A673 (cell line): ENCODE results near the gene SEMA4C. TPM values are rescaled to one million over a fixed set of nuclear protein-coding genes. Genes with fewer than 3 reads are reported as not detected.

Source experiments
- Bru-seq: library from RNA; stranded (reverse); fragments of 400-500 nt; gene quantifications from one replicate; lab custom pipeline; 2021; lab: Mats Ljungman, UMichigan
- BruChase-seq, 2 experiments: library from RNA; stranded (reverse); fragments of 400-500 nt; gene quantifications; one replicate each; lab custom pipeline; 2021; lab: Mats Ljungman, UMichigan
- BruUV-seq: library from RNA; stranded (reverse); fragments of 400-500 nt; replicated peaks from 2 replicates; lab custom pipeline; 2021; lab: Mats Ljungman, UMichigan
- CTCF ChIA-PET: fragments of 300-600 bp; sonication (Branson Sonifier 250); formaldehyde crosslinking; loops from one replicate; lab custom pipeline; 2022; ENCODE audit warnings: antibody characterized with exemption; lab: Charles Lee
- POLR2A ChIA-PET: fragments of 300-600 bp; sonication (Branson Sonifier 250); formaldehyde crosslinking; loops from one replicate; lab custom pipeline; 2022; ENCODE audit warnings: antibody characterized with exemption; ENCODE audit not compliant: low non-redundant PET; lab: Charles Lee
- DNase-seq: peaks from one replicate; pipeline ENCODE4 v3.0.0-alpha.2; 2015; ENCODE audit warnings: low spot score
- H3K27ac ChIP-seq: fragments of 200-600 bp; sonication (generic); 2 replicates; pipeline ENCODE4 v1.5.1; 2016; ENCODE audit warnings: mixed run types, low read depth, mild to moderate bottlenecking, mixed read lengths, antibody characterized with exemption, low read length; ENCODE audit not compliant: poor library complexity, severe bottlenecking
- H3K27me3 ChIP-seq: fragments of 200-600 bp; sonication (generic); replicated peaks from 2 replicates; pipeline ENCODE4 v1.6.1; 2017; ENCODE audit warnings: mixed run types, low read depth, mild to moderate bottlenecking, mixed read lengths, antibody characterized with exemption, low read length; ENCODE audit not compliant: insufficient read depth, poor library complexity
- H3K36me3 ChIP-seq: fragments of 200-600 bp; sonication (generic); 2 replicates; pipeline ENCODE4 v1.6.1; 2016; ENCODE audit warnings: mixed run types, mild to moderate bottlenecking, mixed read lengths, antibody characterized with exemption, low read length; ENCODE audit not compliant: insufficient read depth, poor library complexity, severe bottlenecking
- H3K4me1 ChIP-seq: fragments of 200-600 bp; sonication (generic); 2 replicates; pipeline ENCODE4 v1.6.1; 2017; ENCODE audit warnings: mixed run types, mild to moderate bottlenecking, mixed read lengths, antibody characterized with exemption, low read length; ENCODE audit not compliant: insufficient read depth, poor library complexity, severe bottlenecking
- H3K4me3 ChIP-seq: fragments of 200-600 bp; sonication (generic); 2 replicates; pipeline ENCODE4 v1.5.1; 2016; ENCODE audit warnings: low read depth, mixed run types, mild to moderate bottlenecking, mixed read lengths, low read length; ENCODE audit not compliant: poor library complexity, severe bottlenecking
- H3K9me3 ChIP-seq: fragments of 200-600 bp; sonication (generic); 2 replicates; pipeline ENCODE4 v1.6.1; 2016; ENCODE audit warnings: mixed run types, low read depth, mild to moderate bottlenecking, mixed read lengths, antibody characterized with exemption, low read length; ENCODE audit not compliant: poor library complexity, severe bottlenecking
- EZH2 ChIP-seq: fragments of 200-600 bp; sonication (generic); IDR thresholded peaks from 2 replicates; pipeline ENCODE4 v1.6.1; 2017; ENCODE audit warnings: borderline replicate concordance, low read depth, mild to moderate bottlenecking, mixed read lengths, antibody characterized with exemption, low read length; ENCODE audit not compliant: poor library complexity, severe bottlenecking
- intact Hi-C: fragments of 100-400 bp; cut with micrococcal nuclease; formaldehyde crosslinking; loops from one replicate; pipeline ENCODE4 v1.10.0; 2022; ENCODE audit not compliant: unreplicated experiment
- long read RNA-seq: library from polyadenylated mRNA; stranded (forward); transcript quantifications from one replicate; pipeline ENCODE4 v2.0.0, GENCODE V29; 2022
- total RNA-seq: library from RNA; stranded (reverse); gene quantifications from 2 replicates; pipeline ENCODE4 v1.2.3, GENCODE V29; 2021
- TF ChIP-seq, protein P1 (sequence below): fragments of 300-800, 200-600 bp; sonication (generic); conservative IDR thresholded peaks from 2 replicates; pipeline ENCODE4 v1.5.1; 2017; ENCODE audit warnings: low read depth, mild to moderate bottlenecking, antibody characterized with exemption, low read length, moderate library complexity, mixed read lengths

The SEMA4C gene, protein sequence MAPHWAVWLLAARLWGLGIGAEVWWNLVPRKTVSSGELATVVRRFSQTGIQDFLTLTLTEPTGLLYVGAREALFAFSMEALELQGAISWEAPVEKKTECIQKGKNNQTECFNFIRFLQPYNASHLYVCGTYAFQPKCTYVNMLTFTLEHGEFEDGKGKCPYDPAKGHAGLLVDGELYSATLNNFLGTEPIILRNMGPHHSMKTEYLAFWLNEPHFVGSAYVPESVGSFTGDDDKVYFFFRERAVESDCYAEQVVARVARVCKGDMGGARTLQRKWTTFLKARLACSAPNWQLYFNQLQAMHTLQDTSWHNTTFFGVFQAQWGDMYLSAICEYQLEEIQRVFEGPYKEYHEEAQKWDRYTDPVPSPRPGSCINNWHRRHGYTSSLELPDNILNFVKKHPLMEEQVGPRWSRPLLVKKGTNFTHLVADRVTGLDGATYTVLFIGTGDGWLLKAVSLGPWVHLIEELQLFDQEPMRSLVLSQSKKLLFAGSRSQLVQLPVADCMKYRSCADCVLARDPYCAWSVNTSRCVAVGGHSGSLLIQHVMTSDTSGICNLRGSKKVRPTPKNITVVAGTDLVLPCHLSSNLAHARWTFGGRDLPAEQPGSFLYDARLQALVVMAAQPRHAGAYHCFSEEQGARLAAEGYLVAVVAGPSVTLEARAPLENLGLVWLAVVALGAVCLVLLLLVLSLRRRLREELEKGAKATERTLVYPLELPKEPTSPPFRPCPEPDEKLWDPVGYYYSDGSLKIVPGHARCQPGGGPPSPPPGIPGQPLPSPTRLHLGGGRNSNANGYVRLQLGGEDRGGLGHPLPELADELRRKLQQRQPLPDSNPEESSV
- total RNA-seq (33.3 and 36.1 TPM in 2 replicates), Bru-seq, nascent RNA (percentile 67 among the genes with signal in this experiment), BruChase-seq, experiment 1, labeled RNA remaining after a 2-hour chase (percentile 81 among the genes with signal in this experiment), BruChase-seq, experiment 2, labeled RNA remaining after a 6-hour chase (percentile 65 among the genes with signal in this experiment)
- long read RNA-seq, partial matches to known transcripts, result 0 of 3 reads
- long read RNA-seq, other reads (novel, unspliced or antisense), result 3 of 3 reads

GRCh38 chr2:96869822-96870625, at the start of gene SEMA4C:
Gene SEMA4C (minus strand): TSS chr2:96870080. CDS start chr2:96867886, 2,194 bp downstream.
- ChIA-PET POLR2A (no interaction called here), CTCF (no interaction called here)
- intact Hi-C loops, result no loop called here
- BruUV-seq, result no TSS peak
- no peak for DNase-seq
- Histone ChIP-seq H3K27ac (peak within 1 kb of the TSS; percentile 99), H3K27me3 (no peaks in the 10 kb centered on the region), H3K4me3 (peak within 1 kb of the TSS; percentile 97), H3K9me3 (no peaks in the 10 kb centered on the region), H3K4me1 (peaks cover 20% of the 10 kb centered on the region), H3K36me3 (peaks cover 21% of the 10 kb centered on the region)
- no peak for TF ChIP-seq EZH2
- TF ChIP-seq, protein P1, sequence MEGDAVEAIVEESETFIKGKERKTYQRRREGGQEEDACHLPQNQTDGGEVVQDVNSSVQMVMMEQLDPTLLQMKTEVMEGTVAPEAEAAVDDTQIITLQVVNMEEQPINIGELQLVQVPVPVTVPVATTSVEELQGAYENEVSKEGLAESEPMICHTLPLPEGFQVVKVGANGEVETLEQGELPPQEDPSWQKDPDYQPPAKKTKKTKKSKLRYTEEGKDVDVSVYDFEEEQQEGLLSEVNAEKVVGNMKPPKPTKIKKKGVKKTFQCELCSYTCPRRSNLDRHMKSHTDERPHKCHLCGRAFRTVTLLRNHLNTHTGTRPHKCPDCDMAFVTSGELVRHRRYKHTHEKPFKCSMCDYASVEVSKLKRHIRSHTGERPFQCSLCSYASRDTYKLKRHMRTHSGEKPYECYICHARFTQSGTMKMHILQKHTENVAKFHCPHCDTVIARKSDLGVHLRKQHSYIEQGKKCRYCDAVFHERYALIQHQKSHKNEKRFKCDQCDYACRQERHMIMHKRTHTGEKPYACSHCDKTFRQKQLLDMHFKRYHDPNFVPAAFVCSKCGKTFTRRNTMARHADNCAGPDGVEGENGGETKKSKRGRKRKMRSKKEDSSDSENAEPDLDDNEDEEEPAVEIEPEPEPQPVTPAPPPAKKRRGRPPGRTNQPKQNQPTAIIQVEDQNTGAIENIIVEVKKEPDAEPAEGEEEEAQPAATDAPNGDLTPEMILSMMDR, result no peak

GRCh38 chr2:96918754-96919550, 49.1 kb upstream of the SEMA4C start:
- H3K9me3 ChIP-seq, result no peaks in the 10 kb centered on the region
- POLR2A ChIA-PET, result no interaction called here
- no peaks in the 10 kb centered on the region for H3K4me1 ChIP-seq
- H3K36me3 ChIP-seq, result no peaks in the 10 kb centered on the region
- no peak overlapping the region for H3K27ac ChIP-seq
- DNase-seq, result no peak
- TF ChIP-seq, protein P1, result no peak
- TF ChIP-seq EZH2, result no peak
- BruUV-seq, result no TSS peak
- intact Hi-C loops, result no loop called here
- CTCF ChIA-PET, result no interaction called here
- no peaks in the 10 kb centered on the region for H3K27me3 ChIP-seq
- H3K4me3 ChIP-seq, result no peak overlapping the region
